IMR-90 (cell line): ENCODE measurements around the gene JAKMIP1. TPM values are rescaled to one million over a fixed set of nuclear protein-coding genes. Genes with fewer than 3 reads are reported as not detected.

Source experiments
- ATAC-seq: fragments of 200-7000 bp; cut with Tn5 transposase; 2 replicates; pipeline ENCODE4 v1.9.1; 2020; ENCODE audit warnings: low read depth, mild to moderate bottlenecking, moderate library complexity
- BruUV-seq: library from RNA; stranded (reverse); fragments of 400-500 nt; replicated peaks from 2 replicates; lab custom pipeline; 2021; lab: Mats Ljungman, UMichigan
- CTCF ChIA-PET: fragments of 300-600 bp; formaldehyde crosslinking; extraction: SDS; loops from one replicate; lab custom pipeline; 2021; ENCODE audit warnings: antibody characterized with exemption; lab: Yijun Ruan, JAX
- POLR2A ChIA-PET: fragments of 300-600 bp; sonication (Branson Sonifier 250); formaldehyde crosslinking; loops from one replicate; lab custom pipeline; 2022; ENCODE audit warnings: antibody characterized with exemption; ENCODE audit not compliant: unreplicated experiment; lab: Charles Lee
- DNase-seq: peaks from one replicate; pipeline ENCODE4 v3.0.0; 2013
- H2AFZ ChIP-seq: replicated peaks from 2 replicates; pipeline ENCODE3; 2013; ENCODE audit warnings: low read length, mild to moderate bottlenecking; ENCODE audit not compliant: poor library complexity
- H2AK5ac ChIP-seq: 2 replicates; pipeline ENCODE4 v1.6.1; 2013; ENCODE audit warnings: low read depth, low read length, inconsistent platforms
- H2AK9ac ChIP-seq: replicated peaks from 2 replicates; pipeline ENCODE3; 2013; ENCODE audit warnings: mild to moderate bottlenecking, low read depth, low read length, moderate library complexity; ENCODE audit not compliant: poor library complexity
- H2BK120ac ChIP-seq: 2 replicates; pipeline ENCODE4 v1.6.1; 2013; ENCODE audit warnings: low read depth, low read length, inconsistent platforms
- H2BK15ac ChIP-seq: 3 replicates; pipeline ENCODE4 v1.6.1; 2013; ENCODE audit warnings: low read depth, low read length, inconsistent platforms
- H2BK20ac ChIP-seq: 2 replicates; pipeline ENCODE4 v1.6.1; 2013; ENCODE audit warnings: low read depth, mild to moderate bottlenecking, inconsistent platforms, low read length, moderate library complexity
- H2BK5ac ChIP-seq: 2 replicates; pipeline ENCODE4 v1.6.1; 2013; ENCODE audit warnings: mild to moderate bottlenecking, low read depth, low read length, inconsistent platforms; ENCODE audit not compliant: poor library complexity, severe bottlenecking
- H3K14ac ChIP-seq: replicated peaks from 2 replicates; pipeline ENCODE4 v1.6.1; 2013; ENCODE audit warnings: low read depth, low read length, inconsistent platforms
- H3K18ac ChIP-seq: 2 replicates; pipeline ENCODE4 v1.6.1; 2013; ENCODE audit warnings: low read depth, low read length, control low read depth
- H3K23ac ChIP-seq: 2 replicates; pipeline ENCODE4 v1.6.1; 2013; ENCODE audit warnings: low read depth, low read length, inconsistent platforms
- H3K27ac ChIP-seq: 2 replicates; pipeline ENCODE4 v1.5.1; 2013; ENCODE audit warnings: mild to moderate bottlenecking, control low read depth, low read length; ENCODE audit not compliant: insufficient read depth
- H3K27me3 ChIP-seq: 2 replicates; pipeline ENCODE4 v1.6.1; 2013; ENCODE audit warnings: low read length; ENCODE audit not compliant: control insufficient read depth, insufficient read depth
- H3K36me3 ChIP-seq: 2 replicates; pipeline ENCODE4 v1.6.1; 2013; ENCODE audit warnings: low read length, mixed read lengths; ENCODE audit not compliant: control insufficient read depth, insufficient read depth
- H3K4ac ChIP-seq: 2 replicates; pipeline ENCODE4 v1.6.1; 2013; ENCODE audit warnings: low read depth, low read length, inconsistent platforms
- H3K4me1 ChIP-seq: 2 replicates; pipeline ENCODE4 v1.6.1; 2013; ENCODE audit warnings: low read length, mixed read lengths; ENCODE audit not compliant: control insufficient read depth, insufficient read depth
- H3K4me2 ChIP-seq: 2 replicates; pipeline ENCODE4 v1.6.1; 2013; ENCODE audit warnings: low read depth, mild to moderate bottlenecking, control low read depth, low read length, moderate library complexity
- H3K4me3 ChIP-seq: 2 replicates; pipeline ENCODE4 v1.5.1; 2013; ENCODE audit warnings: low read depth, mild to moderate bottlenecking, control low read depth, low read length, moderate library complexity; ENCODE audit not compliant: insufficient read depth
- H3K56ac ChIP-seq: 2 replicates; pipeline ENCODE4 v1.6.1; 2013; ENCODE audit warnings: low read length, inconsistent platforms; ENCODE audit not compliant: insufficient read depth; ENCODE audit errors: extremely low read depth
- H3K79me1 ChIP-seq, 2 experiments: 2 replicates each; pipeline ENCODE4 v1.6.1; 2013; ENCODE audit warnings: low read length in 2 of 2, inconsistent platforms in 1 of 2, low read depth in 1 of 2
- H3K9ac ChIP-seq: 2 replicates; pipeline ENCODE4 v1.6.1; 2013; ENCODE audit warnings: low read depth, low read length, control low read depth
- H3K9me1 ChIP-seq: 2 replicates; pipeline ENCODE4 v1.6.1; 2013; ENCODE audit warnings: low read length, inconsistent platforms; ENCODE audit not compliant: insufficient read depth
- H3K9me3 ChIP-seq: 2 replicates; pipeline ENCODE4 v1.6.1; 2013; ENCODE audit warnings: low read length; ENCODE audit not compliant: control insufficient read depth, insufficient read depth
- H4K20me1 ChIP-seq: 2 replicates; pipeline ENCODE4 v1.6.1; 2013; ENCODE audit warnings: low read length, inconsistent platforms; ENCODE audit not compliant: insufficient read depth
- H4K5ac ChIP-seq: 2 replicates; pipeline ENCODE4 v1.6.1; 2013; ENCODE audit warnings: mild to moderate bottlenecking, low read depth, low read length, control low read depth
- H4K8ac ChIP-seq, 2 experiments: 2 replicates each; pipeline ENCODE4 v1.6.1; 2013; ENCODE audit warnings: low read depth in 2 of 2, low read length in 2 of 2, control low read depth in 1 of 2, inconsistent platforms in 1 of 2
- H4K91ac ChIP-seq: 2 replicates; pipeline ENCODE4 v1.6.1; 2013; ENCODE audit warnings: low read depth, low read length, inconsistent platforms; ENCODE audit not compliant: insufficient read depth
- BHLHE40 ChIP-seq: fragments of 150-350 bp; IDR thresholded peaks from 2 replicates; pipeline ENCODE4 v1.6.1; 2016; ENCODE audit warnings: mild to moderate bottlenecking, low read depth, low read length
- CEBPB ChIP-seq: IDR thresholded peaks from 2 replicates; pipeline ENCODE4 v1.6.1; 2012; ENCODE audit warnings: low read depth, low read length, improper control_type of control experiment
- CHD1 ChIP-seq: IDR thresholded peaks from 2 replicates; pipeline ENCODE4 v1.6.1; 2012; ENCODE audit warnings: low read depth, low read length, improper control_type of control experiment
- ELK1 ChIP-seq: fragments of 150-350 bp; IDR thresholded peaks from 2 replicates; pipeline ENCODE4 v1.6.1; 2016; ENCODE audit warnings: low read depth, mild to moderate bottlenecking, low read length, moderate library complexity, borderline replicate concordance
- FOS ChIP-seq: fragments of 150-350 bp; IDR thresholded peaks from 2 replicates; pipeline ENCODE4 v1.6.1; 2016; ENCODE audit warnings: low read depth, low read length
- MAFK ChIP-seq: IDR thresholded peaks from 2 replicates; pipeline ENCODE4 v1.6.1; 2012; ENCODE audit warnings: low read depth, low read length, improper control_type of control experiment
- MAZ ChIP-seq: IDR thresholded peaks from 2 replicates; pipeline ENCODE4 v1.6.1; 2012; ENCODE audit warnings: low read depth, mild to moderate bottlenecking, low read length, improper control_type of control experiment, moderate library complexity, borderline replicate concordance
- MXI1 ChIP-seq: IDR thresholded peaks from 2 replicates; pipeline ENCODE4 v1.6.1; 2012; ENCODE audit warnings: low read depth, mild to moderate bottlenecking, low read length, moderate library complexity, borderline replicate concordance
- NFE2L2 ChIP-seq: fragments of 150-350 bp; IDR thresholded peaks from 2 replicates; pipeline ENCODE4 v1.6.1; 2016; ENCODE audit warnings: low read depth, mild to moderate bottlenecking, low read length
- POLR2A ChIP-seq: IDR thresholded peaks from 2 replicates; pipeline ENCODE4 v1.6.1; 2012; ENCODE audit warnings: mild to moderate bottlenecking, low read depth, low read length
- RAD21 ChIP-seq: IDR thresholded peaks from 2 replicates; pipeline ENCODE4 v1.6.1; 2012; ENCODE audit warnings: low read length, improper control_type of control experiment
- RCOR1 ChIP-seq: IDR thresholded peaks from 2 replicates; pipeline ENCODE4 v1.6.1; 2012; ENCODE audit warnings: mild to moderate bottlenecking, low read length, improper control_type of control experiment; ENCODE audit not compliant: insufficient replicate concordance
- RFX5 ChIP-seq: IDR thresholded peaks from 2 replicates; pipeline ENCODE4 v1.8.0; 2012; ENCODE audit warnings: low read depth, mild to moderate bottlenecking, low read length, moderate library complexity
- SMC3 ChIP-seq: fragments of 150-350 bp; IDR thresholded peaks from 2 replicates; pipeline ENCODE4 v1.6.1; 2016; ENCODE audit warnings: low read depth, mild to moderate bottlenecking, antibody characterized with exemption, low read length, moderate library complexity
- USF2 ChIP-seq: fragments of 150-350 bp; IDR thresholded peaks from 2 replicates; pipeline ENCODE4 v1.6.1; 2017; ENCODE audit warnings: mild to moderate bottlenecking, antibody characterized with exemption, low read length, low read depth
- WGBS, 2 experiments: methylation state at CpG; one replicate each; pipeline versions ENCODE4 v1.1.5 to v1.1.7; 2013; ENCODE audit warnings: missing lambda C conversion rate in 2 of 2; ENCODE audit not compliant: insufficient read length in 1 of 2; ENCODE audit errors: extremely low coverage in 2 of 2; 5-methylcytosine and 5-hydroxymethylcytosine counted together
- dilution Hi-C: fragments of 300-500 bp; cut with HindIII; formaldehyde crosslinking; loops from one replicate; pipeline ENCODE4 v1.14.3; 2018; ENCODE audit warnings: low sequenced_read_pairs; ENCODE audit not compliant: unreplicated experiment
- in situ Hi-C: fragments of 300-500 bp; cut with MboI; formaldehyde crosslinking; loops from 3 replicates; pipeline ENCODE4 v1.14.3; 2019; ENCODE audit warnings: low sequenced_read_pairs, inconsistent platforms, mixed read lengths
- intact Hi-C: fragments of 100-400 bp; cut with micrococcal nuclease; formaldehyde crosslinking; loops from 2 replicates; pipeline ENCODE4 v1.10.0; 2022
- polyA plus RNA-seq, 3 experiments: library from polyadenylated mRNA; depleted of rRNA; stranded (reverse); fragments of >200 nt; gene quantifications; 2 replicates each; pipeline ENCODE4 v1.2.3, GENCODE V29; 2012; ENCODE audit warnings: low replicate concordance in 1 of 3
- total RNA-seq: library from RNA; depleted of rRNA; stranded (reverse); fragments of >200 nt; gene quantifications from 2 replicates; pipeline ENCODE4 v1.2.3, GENCODE V29; 2012

The JAKMIP1 gene
- total and polyA plus RNA-seq, 2 of the 4 experiments (the other 2 are of a cell fraction): not detected

GRCh38 chr4:6183740-6184139 is 16.6 kb downstream of the JAKMIP1 start:
- H3K14ac ChIP-seq: no peak overlapping the region
- no peaks in the 10 kb centered on the region for H3K36me3 ChIP-seq
- H3K4me2 ChIP-seq: no peak overlapping the region
- H3K9me3 ChIP-seq: no peaks in the 10 kb centered on the region
- H2BK20ac ChIP-seq: no peak overlapping the region
- intact Hi-C loops: no loop called here
- no peak overlapping the region for H3K18ac ChIP-seq
- no peaks in the 10 kb centered on the region for H3K27me3 ChIP-seq
- H3K4me3 ChIP-seq: no peak overlapping the region
- WGBS, 2 experiments: 61% methylated on average over 3 of the region's 4 CpGs; no CpG with 5 or more reads in 1 of the 2 experiments
- no peaks in the 10 kb centered on the region for H3K79me1 ChIP-seq
- H3K4ac ChIP-seq: no peak overlapping the region
- BruUV-seq: no TSS peak
- H2AFZ ChIP-seq: no peak overlapping the region
- H3K9me1 ChIP-seq: no peaks in the 10 kb centered on the region
- no peaks in the 10 kb centered on the region for H4K20me1 ChIP-seq
- H2BK5ac ChIP-seq: no peak overlapping the region
- in situ Hi-C loops: no loop called here
- no peak overlapping the region for H2BK120ac ChIP-seq
- dilution Hi-C loops: no loop called here
- TF ChIP-seq CEBPB: no peak
- no peak for TF ChIP-seq RCOR1
- TF ChIP-seq MXI1: no peak
- no peak for TF ChIP-seq CHD1
- TF ChIP-seq SMC3: no peak
- TF ChIP-seq BHLHE40: no peak
- no peak for TF ChIP-seq MAZ
- no peak for TF ChIP-seq FOS
- TF ChIP-seq MAFK: no peak
- no peak for TF ChIP-seq RAD21
- TF ChIP-seq POLR2A: no peak
- TF ChIP-seq NFE2L2: no peak
- no peak for TF ChIP-seq RFX5
- no peak for TF ChIP-seq ELK1
- TF ChIP-seq USF2: no peak
- no peak overlapping the region for H2AK9ac ChIP-seq
- no peak overlapping the region for H3K9ac ChIP-seq
- CTCF ChIA-PET: no interaction called here
- no peak overlapping the region for H2AK5ac ChIP-seq
- POLR2A ChIA-PET: no interaction called here
- no peak overlapping the region for H4K91ac ChIP-seq
- H2BK15ac ChIP-seq: no peak overlapping the region
- no peak overlapping the region for H3K56ac ChIP-seq
- DNase-seq: no peak
- no peaks in the 10 kb centered on the region for H3K4me1 ChIP-seq
- H4K5ac ChIP-seq: no peak overlapping the region
- H4K8ac ChIP-seq: no peak overlapping the region
- no peak for ATAC-seq
- H3K23ac ChIP-seq: no peak overlapping the region
- H3K27ac ChIP-seq: no peak overlapping the region
